GM13977 (cell line): ENCODE data around the gene RNF34.

ENCODE experiments used
- DNase-seq: peaks from one replicate; pipeline ENCODE4 v3.0.0; 2012; ENCODE audit warnings: low spot score
- in situ Hi-C: fragments of 300-500 bp; cut with MboI; formaldehyde crosslinking; loops from one replicate; pipeline ENCODE4 v1.12.0; 2022; ENCODE audit warnings: low sequenced_read_pairs, low pct_unique_long_range_greater_than_20kb, mixed read lengths, inconsistent platforms; ENCODE audit not compliant: unreplicated experiment
- TF ChIP-seq, protein P1 (sequence below): IDR thresholded peaks from 2 replicates; pipeline ENCODE4 v1.5.1; 2012; ENCODE audit warnings: mild to moderate bottlenecking, control low read depth; ENCODE audit not compliant: insufficient read depth; ENCODE audit errors: extremely low read depth, missing control alignments

RNF34 gene

DNA sequence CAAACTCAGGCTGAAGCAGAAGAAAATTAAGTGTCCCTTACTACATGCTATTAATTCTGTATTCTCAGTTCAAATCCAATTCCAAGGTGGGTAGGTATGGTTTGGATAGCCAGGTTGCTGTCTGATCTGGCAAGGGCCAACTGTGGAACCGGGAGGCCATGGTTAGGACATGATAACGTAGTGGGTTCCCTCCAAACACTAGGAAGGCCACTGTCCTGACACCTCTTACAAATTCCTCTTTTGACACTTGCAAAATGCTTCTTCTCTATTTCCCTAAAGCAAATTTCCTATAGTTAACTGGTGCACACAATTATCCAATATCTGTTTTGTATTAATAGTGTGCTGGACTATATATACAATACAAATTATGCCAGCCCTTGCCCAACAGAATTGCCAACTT is 70.8 kb downstream of the RNF34 start:
- TF ChIP-seq, protein P1, sequence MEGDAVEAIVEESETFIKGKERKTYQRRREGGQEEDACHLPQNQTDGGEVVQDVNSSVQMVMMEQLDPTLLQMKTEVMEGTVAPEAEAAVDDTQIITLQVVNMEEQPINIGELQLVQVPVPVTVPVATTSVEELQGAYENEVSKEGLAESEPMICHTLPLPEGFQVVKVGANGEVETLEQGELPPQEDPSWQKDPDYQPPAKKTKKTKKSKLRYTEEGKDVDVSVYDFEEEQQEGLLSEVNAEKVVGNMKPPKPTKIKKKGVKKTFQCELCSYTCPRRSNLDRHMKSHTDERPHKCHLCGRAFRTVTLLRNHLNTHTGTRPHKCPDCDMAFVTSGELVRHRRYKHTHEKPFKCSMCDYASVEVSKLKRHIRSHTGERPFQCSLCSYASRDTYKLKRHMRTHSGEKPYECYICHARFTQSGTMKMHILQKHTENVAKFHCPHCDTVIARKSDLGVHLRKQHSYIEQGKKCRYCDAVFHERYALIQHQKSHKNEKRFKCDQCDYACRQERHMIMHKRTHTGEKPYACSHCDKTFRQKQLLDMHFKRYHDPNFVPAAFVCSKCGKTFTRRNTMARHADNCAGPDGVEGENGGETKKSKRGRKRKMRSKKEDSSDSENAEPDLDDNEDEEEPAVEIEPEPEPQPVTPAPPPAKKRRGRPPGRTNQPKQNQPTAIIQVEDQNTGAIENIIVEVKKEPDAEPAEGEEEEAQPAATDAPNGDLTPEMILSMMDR, result no peak
- DNase-seq, result no peak
- in situ Hi-C loops, result no loop called here

DNA sequence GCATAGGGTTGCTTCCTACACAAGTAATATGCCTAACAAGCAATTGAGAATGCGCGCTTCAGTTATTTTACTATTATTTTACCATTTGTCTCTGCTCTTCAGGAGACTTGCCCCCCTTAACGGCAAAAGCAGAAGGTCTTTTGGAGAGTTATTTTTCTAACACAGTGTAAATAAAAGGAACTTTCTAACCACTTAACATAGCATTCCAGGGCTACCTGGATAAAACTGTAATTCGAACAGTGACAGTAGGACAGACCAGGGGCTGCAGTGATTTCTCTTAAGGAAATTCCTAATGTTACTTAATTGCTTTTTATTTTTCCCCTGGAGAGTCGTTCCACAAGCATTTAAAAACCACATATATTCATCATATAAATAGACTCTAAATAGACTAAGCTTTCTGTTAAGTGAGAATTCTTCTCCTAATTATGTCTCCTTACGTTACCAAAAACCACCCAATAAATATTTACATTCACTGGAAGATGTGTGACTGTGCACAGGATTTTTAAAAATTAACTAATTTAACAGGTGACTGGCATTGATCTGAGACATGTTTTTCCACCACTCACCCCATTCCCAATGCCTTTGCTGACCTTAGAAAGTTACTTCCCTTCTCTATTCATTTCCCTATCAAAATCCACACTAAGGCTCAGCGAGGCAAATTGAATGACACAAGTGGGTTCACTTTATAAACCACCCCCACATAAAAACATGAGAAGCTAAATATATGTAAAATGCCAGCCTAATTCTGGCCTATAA is 72.4 kb downstream of the RNF34 start:
- TF ChIP-seq, protein P1, result no peak
- in situ Hi-C loops, result no loop called here
- no peak for DNase-seq
